ENCODE measurements around the gene RORB. TPM values are rescaled to one million over a fixed set of nuclear protein-coding genes. Genes with fewer than 3 reads are reported as not detected.

The RORB gene
- total RNA-seq (2021; ENCODE audit: unreplicated experiment) (0.08 TPM), Bru-seq, nascent RNA (percentile 15 among the genes with signal in this experiment), BruChase-seq, experiment 1, labeled RNA remaining after a 2-hour chase (percentile 11 among the genes with signal in this experiment), BruChase-seq, experiment 2, labeled RNA remaining after a 6-hour chase (percentile 11 among the genes with signal in this experiment)
- polyA plus RNA-seq (2012; ENCODE audit: insufficient read length) = not detected
- long read RNA-seq = 0 reads

- TF ChIP-seq, protein P1, sequence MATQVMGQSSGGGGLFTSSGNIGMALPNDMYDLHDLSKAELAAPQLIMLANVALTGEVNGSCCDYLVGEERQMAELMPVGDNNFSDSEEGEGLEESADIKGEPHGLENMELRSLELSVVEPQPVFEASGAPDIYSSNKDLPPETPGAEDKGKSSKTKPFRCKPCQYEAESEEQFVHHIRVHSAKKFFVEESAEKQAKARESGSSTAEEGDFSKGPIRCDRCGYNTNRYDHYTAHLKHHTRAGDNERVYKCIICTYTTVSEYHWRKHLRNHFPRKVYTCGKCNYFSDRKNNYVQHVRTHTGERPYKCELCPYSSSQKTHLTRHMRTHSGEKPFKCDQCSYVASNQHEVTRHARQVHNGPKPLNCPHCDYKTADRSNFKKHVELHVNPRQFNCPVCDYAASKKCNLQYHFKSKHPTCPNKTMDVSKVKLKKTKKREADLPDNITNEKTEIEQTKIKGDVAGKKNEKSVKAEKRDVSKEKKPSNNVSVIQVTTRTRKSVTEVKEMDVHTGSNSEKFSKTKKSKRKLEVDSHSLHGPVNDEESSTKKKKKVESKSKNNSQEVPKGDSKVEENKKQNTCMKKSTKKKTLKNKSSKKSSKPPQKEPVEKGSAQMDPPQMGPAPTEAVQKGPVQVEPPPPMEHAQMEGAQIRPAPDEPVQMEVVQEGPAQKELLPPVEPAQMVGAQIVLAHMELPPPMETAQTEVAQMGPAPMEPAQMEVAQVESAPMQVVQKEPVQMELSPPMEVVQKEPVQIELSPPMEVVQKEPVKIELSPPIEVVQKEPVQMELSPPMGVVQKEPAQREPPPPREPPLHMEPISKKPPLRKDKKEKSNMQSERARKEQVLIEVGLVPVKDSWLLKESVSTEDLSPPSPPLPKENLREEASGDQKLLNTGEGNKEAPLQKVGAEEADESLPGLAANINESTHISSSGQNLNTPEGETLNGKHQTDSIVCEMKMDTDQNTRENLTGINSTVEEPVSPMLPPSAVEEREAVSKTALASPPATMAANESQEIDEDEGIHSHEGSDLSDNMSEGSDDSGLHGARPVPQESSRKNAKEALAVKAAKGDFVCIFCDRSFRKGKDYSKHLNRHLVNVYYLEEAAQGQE (IDR thresholded peaks at IDR 0.05; ENCODE audit: insufficient read depth in 1 of 2, low read depth in 2 of 2, low read length in 1 of 2) = no peak
- TF ChIP-seq TCF7L2 (IDR thresholded peaks at IDR 0.05; ENCODE audit: low read depth, low read length) = no peak
- no peak for TF ChIP-seq POLR2AphosphoS5 (IDR thresholded peaks at IDR 0.05; ENCODE audit: low read depth, low read length)
- no peak for TF ChIP-seq SIN3A (IDR thresholded peaks at IDR 0.05; ENCODE audit: borderline replicate concordance, insufficient read depth, low read depth, low read length)
- in situ Hi-C loops (cut with HindIII; ENCODE audit: low pct_unique_long_range_greater_than_20kb, low sequenced_read_pairs) = no loop called here
- no TSS peak for BruUV-seq (replicated peaks)
- Histone ChIP-seq H3K36me3 (ENCODE audit: control insufficient read depth, insufficient read depth, low read length) (no peaks in the 10 kb centered on the region), H3K4me3 (ENCODE audit: low read depth in 2 of 2, low read length in 2 of 2) (peak within 1 kb of the TSS; percentile 32 to 68), H3K9me3 (ENCODE audit: control insufficient read depth, insufficient read depth, low read depth, low read length) (no peaks in the 10 kb centered on the region), H3K4me1 (ENCODE audit: control insufficient read depth, insufficient read depth, low read length) (no peaks in the 10 kb centered on the region; the same call in 1 of the 2 replicates), H3K27me3 (ENCODE audit: control insufficient read depth, insufficient read depth, low read length) (peaks cover 5% of the 10 kb centered on the region; the same call in 1 of the 2 replicates), H3K27ac (ENCODE audit: low read length) (no peak within 1 kb of the TSS)
- intact Hi-C loops (cut with micrococcal nuclease; ENCODE audit: unreplicated experiment) = no loop called here
- POLR2A ChIA-PET = no interaction called here
- ATAC-seq (peak; percentile 86), DNase-seq (ENCODE audit: low read depth, low spot score) (no peak)
- CTCF ChIA-PET = no interaction called here
Measured at GRCh38 chr9:74496819-74497747, at the start of gene RORB. RORB (plus strand) TSS chr9:74497335; CDS start chr9:74497977, 642 bp downstream.

DNA sequence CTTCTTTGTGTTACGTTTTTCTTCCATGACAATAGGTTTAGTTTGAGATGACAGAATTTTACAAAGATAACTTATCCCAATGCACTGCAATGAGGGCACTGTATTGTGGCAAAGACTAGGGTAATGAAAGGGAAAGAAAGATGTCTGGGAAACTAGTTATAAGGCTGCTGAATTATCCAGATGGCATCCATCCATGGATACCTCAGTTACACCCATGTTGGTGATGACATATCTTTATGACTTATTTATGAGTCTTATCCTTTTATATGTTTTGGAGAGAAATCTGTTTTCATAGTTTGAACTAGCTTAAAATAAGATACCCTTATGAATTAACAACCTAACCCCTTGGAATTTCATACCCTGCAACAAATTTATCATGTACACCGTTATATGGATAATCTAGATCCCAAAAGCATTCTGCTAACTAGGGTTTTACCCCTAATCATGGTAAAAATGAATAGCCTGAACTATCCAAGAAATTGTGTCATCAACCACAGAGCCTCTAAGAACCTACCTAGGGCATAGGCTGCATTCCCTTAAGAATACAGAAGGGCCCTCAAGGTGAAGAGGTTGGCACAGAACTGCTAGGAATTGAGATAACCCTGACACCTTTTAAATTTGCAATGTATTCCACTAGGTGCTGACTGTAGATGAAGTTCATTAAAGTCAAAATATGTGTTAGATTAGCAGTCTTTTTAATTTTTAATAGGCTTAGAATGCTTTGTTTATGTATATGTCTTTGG is 49.5 kb upstream of the RORB start:
- H3K9me3 ChIP-seq (ENCODE audit: control insufficient read depth, insufficient read depth, low read depth, low read length) = no peaks in the 10 kb centered on the region
- ATAC-seq (no peak), DNase-seq (ENCODE audit: low read depth, low spot score) (no peak)
- ChIA-PET CTCF (no interaction called here), POLR2A (no interaction called here)
- no peaks in the 10 kb centered on the region for H3K27me3 ChIP-seq (ENCODE audit: control insufficient read depth, insufficient read depth, low read length)
- in situ Hi-C loops (cut with HindIII; ENCODE audit: low pct_unique_long_range_greater_than_20kb, low sequenced_read_pairs) (no loop called here), intact Hi-C loops (cut with micrococcal nuclease; ENCODE audit: unreplicated experiment) (no loop called here)
- H3K27ac ChIP-seq (ENCODE audit: low read length) = no peak overlapping the region
- H3K4me3 ChIP-seq (ENCODE audit: low read depth in 2 of 2, low read length in 2 of 2) = no peak overlapping the region
- BruUV-seq (replicated peaks) = no TSS peak
- no peaks in the 10 kb centered on the region for H3K36me3 ChIP-seq (ENCODE audit: control insufficient read depth, insufficient read depth, low read length)
- no peaks in the 10 kb centered on the region for H3K4me1 ChIP-seq (ENCODE audit: control insufficient read depth, insufficient read depth, low read length)
- TF ChIP-seq, protein P1 (IDR thresholded peaks at IDR 0.05; ENCODE audit: insufficient read depth in 1 of 2, low read depth in 2 of 2, low read length in 1 of 2) = no peak
- TF ChIP-seq SIN3A (IDR thresholded peaks at IDR 0.05; ENCODE audit: borderline replicate concordance, insufficient read depth, low read depth, low read length) = no peak
- TF ChIP-seq TCF7L2 (IDR thresholded peaks at IDR 0.05; ENCODE audit: low read depth, low read length) = no peak
- no peak for TF ChIP-seq CTCF (IDR thresholded peaks at IDR 0.05)
- TF ChIP-seq POLR2AphosphoS5 (IDR thresholded peaks at IDR 0.05; ENCODE audit: low read depth, low read length) = no peak

Measured in Panc1 (cell line).